ENCODE measurements around the gene POMC. TPM values are rescaled to one million over a fixed set of nuclear protein-coding genes. Genes with fewer than 3 reads are reported as not detected.
A peak's percentile ranks its signal among the peaks of the same experiment; 100 is the strongest.
"Not testable (repeated sequence)": the region's sequence is repeated elsewhere in the genome, so short reads cannot be mapped to it uniquely, and the experiment has no call there.

POMC gene
- total RNA-seq, 1 donor from 2014 or later = 5.4 TPM

DNA sequence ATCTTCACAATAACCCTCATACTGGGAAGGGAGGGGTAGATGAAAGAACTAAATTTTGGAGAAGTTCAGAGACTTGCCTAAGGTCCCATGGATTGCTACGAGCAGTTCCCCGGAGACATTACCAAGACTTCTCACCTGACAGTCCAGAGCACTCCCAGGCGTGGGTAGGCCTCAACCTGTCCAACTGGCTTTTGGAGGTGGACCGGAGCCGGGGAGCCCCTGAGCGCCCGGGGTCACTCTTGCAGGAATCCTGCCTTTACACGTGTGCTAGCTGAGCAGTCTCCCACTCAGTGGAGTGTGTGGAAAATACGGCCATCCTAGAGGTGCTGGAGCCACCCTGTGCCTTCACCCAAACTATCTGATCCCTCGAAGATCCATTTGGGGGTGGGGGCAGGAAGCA is 8.0 kb downstream of the POMC start:
- peaks cover 2% of the 10 kb centered on the region for H3K36me3 Mint-ChIP-seq (ENCODE audit: insufficient read depth)
- H3K4me3 Mint-ChIP-seq (ENCODE audit: low read depth) = no peak overlapping the region
- no peak for DNase-seq (ENCODE audit: low spot score, unreplicated experiment)
- H3K9me3 Mint-ChIP-seq (ENCODE audit: low read depth) = no peaks in the 10 kb centered on the region
- no peak overlapping the region for H3K27ac Mint-ChIP-seq
- peaks cover 20% of the 10 kb centered on the region for H3K27me3 Mint-ChIP-seq
- H3K4me1 Mint-ChIP-seq (ENCODE audit: low read depth) = peaks cover 4% of the 10 kb centered on the region
- TF ChIP-seq, protein P1, sequence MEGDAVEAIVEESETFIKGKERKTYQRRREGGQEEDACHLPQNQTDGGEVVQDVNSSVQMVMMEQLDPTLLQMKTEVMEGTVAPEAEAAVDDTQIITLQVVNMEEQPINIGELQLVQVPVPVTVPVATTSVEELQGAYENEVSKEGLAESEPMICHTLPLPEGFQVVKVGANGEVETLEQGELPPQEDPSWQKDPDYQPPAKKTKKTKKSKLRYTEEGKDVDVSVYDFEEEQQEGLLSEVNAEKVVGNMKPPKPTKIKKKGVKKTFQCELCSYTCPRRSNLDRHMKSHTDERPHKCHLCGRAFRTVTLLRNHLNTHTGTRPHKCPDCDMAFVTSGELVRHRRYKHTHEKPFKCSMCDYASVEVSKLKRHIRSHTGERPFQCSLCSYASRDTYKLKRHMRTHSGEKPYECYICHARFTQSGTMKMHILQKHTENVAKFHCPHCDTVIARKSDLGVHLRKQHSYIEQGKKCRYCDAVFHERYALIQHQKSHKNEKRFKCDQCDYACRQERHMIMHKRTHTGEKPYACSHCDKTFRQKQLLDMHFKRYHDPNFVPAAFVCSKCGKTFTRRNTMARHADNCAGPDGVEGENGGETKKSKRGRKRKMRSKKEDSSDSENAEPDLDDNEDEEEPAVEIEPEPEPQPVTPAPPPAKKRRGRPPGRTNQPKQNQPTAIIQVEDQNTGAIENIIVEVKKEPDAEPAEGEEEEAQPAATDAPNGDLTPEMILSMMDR (IDR thresholded peaks at IDR 0.05; ENCODE audit: unreplicated experiment) = no peak

DNA sequence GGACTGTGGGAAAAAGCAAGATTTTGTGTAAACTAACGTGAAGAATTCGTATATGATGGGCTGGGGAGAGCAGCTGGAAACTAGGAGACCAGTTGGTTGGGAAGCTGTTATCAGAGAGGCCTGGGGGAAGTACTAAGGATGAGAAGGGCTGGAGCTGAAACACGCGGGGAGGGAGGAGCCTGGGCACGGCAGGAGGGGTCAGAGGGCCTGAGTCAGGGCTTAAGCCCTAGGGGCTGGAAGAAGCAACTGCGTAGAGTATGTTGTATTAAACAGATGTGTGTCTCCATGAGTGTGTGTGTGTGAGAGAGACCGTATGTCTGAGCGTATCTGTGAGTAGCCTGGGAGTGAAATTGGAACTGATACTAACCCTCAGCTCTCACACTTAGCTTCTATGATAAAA is 8.4 kb downstream of the POMC start:
- no peak overlapping the region for H3K4me3 Mint-ChIP-seq (ENCODE audit: low read depth)
- H3K4me1 Mint-ChIP-seq (ENCODE audit: low read depth) = peaks cover 4% of the 10 kb centered on the region
- no peak for DNase-seq (ENCODE audit: low spot score, unreplicated experiment)
- H3K27ac Mint-ChIP-seq = no peak overlapping the region
- H3K36me3 Mint-ChIP-seq (ENCODE audit: insufficient read depth) = peaks cover 2% of the 10 kb centered on the region
- no peaks in the 10 kb centered on the region for H3K9me3 Mint-ChIP-seq (ENCODE audit: low read depth)
- peaks cover 16% of the 10 kb centered on the region for H3K27me3 Mint-ChIP-seq
- TF ChIP-seq, protein P1 (IDR thresholded peaks at IDR 0.05; ENCODE audit: unreplicated experiment) = peak; percentile 13

DNA sequence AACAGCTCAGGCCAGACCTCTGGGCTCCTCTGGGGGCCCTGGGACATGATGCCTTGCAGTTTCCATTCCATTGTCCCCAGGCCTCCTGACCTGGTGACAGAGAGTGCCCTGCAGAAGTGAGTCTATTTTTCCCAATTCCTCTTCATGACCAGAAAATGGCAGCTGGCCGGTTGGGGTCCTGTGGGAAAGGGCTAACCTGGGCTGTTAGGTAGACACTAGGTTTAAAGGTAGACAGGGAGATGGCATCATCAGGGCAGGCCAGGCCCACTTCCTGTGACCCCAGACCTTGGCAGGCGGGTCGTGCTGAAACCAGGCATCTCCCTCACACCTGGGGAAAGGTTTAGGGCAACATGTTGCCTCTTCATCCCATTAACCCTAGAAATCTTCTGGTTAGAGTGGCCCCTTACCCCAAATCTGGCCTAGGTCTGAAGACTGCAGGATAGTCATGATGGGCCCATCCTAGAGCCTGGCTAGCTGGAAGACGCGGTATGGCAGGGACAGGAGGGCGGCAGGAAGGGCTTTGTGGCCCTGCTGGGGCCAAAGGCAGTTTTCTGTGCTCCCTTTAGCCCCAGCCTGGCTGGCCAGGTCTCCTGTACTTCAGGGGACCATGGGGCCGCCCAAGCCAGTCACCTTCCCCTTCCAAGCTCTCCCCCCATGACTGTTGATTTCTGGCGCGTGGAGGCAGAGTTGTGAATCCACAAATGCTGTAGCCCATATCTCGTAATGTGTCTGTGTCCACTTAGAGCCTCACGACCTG is 10.1 kb downstream of the POMC start:
- no peak for DNase-seq (ENCODE audit: low spot score, unreplicated experiment)
- TF ChIP-seq, protein P1 (IDR thresholded peaks at IDR 0.05; ENCODE audit: unreplicated experiment) = no peak
- H3K36me3 Mint-ChIP-seq (ENCODE audit: insufficient read depth) = peaks cover 5% of the 10 kb centered on the region
- H3K4me1 Mint-ChIP-seq (ENCODE audit: low read depth) = peaks cover 4% of the 10 kb centered on the region
- no peaks in the 10 kb centered on the region for H3K9me3 Mint-ChIP-seq (ENCODE audit: low read depth)
- H3K4me3 Mint-ChIP-seq (ENCODE audit: low read depth) = no peak overlapping the region
- H3K27ac Mint-ChIP-seq = no peak overlapping the region
- peaks cover 6% of the 10 kb centered on the region for H3K27me3 Mint-ChIP-seq

DNA sequence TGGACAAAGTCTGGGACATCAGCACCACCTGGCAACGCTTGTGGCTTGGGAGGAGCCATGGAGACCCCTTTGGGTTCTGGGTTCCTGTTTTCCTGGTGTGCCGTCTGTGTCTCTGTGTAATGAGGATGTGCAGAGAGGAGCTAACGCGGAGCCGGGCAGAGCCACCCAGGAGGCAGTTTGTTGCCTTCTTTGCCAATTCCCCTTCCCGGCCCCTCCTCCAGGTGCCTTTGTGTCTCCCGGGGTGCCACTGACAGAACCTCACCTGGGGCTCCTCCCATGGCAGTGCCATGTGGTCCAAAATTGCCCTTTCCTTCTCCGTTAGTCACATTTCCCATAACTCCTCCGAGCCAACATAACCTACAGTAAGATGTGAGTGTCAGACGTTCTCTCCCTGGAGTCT is 13.0 kb downstream of the POMC start:
- TF ChIP-seq, protein P1 (IDR thresholded peaks at IDR 0.05; ENCODE audit: unreplicated experiment) = no peak
- Mint-ChIP-seq H3K36me3 (ENCODE audit: insufficient read depth) (peaks cover 8% of the 10 kb centered on the region), H3K9me3 (ENCODE audit: low read depth) (no peaks in the 10 kb centered on the region), H3K4me3 (ENCODE audit: low read depth) (no peak overlapping the region), H3K27me3 (no peaks in the 10 kb centered on the region), H3K27ac (peak overlapping the region; percentile 11), H3K4me1 (ENCODE audit: low read depth) (peaks cover 4% of the 10 kb centered on the region)
- DNase-seq (ENCODE audit: low spot score, unreplicated experiment) = no peak

DNA sequence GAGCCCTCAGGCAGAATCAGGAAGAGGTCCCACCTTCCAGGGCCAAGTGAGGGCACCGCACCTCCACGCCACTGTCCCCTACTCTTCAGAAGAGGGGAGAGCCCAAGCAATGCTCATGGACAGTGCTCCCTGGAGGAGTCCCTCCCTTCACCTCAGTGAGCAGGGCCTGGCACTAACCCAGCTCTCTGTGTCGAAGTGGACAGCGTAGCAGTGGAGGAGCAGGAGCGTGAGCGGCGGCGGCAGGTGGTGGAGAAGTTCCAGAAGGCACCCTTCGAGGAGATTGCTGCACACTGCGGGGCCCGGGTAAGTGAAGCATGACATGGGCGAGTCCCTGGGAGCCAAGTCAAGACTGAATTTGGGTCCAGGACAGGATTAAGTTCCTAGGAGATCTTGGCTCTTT is 16.7 kb downstream of the POMC start:
- no peak for DNase-seq (ENCODE audit: low spot score, unreplicated experiment)
- Mint-ChIP-seq H3K4me3 (ENCODE audit: low read depth) (no peak overlapping the region), H3K27me3 (no peaks in the 10 kb centered on the region), H3K27ac (no peak overlapping the region), H3K4me1 (ENCODE audit: low read depth) (no peaks in the 10 kb centered on the region), H3K36me3 (ENCODE audit: insufficient read depth) (peaks cover 8% of the 10 kb centered on the region), H3K9me3 (ENCODE audit: low read depth) (no peaks in the 10 kb centered on the region)
- TF ChIP-seq, protein P1 (IDR thresholded peaks at IDR 0.05; ENCODE audit: unreplicated experiment) = no peak

DNA sequence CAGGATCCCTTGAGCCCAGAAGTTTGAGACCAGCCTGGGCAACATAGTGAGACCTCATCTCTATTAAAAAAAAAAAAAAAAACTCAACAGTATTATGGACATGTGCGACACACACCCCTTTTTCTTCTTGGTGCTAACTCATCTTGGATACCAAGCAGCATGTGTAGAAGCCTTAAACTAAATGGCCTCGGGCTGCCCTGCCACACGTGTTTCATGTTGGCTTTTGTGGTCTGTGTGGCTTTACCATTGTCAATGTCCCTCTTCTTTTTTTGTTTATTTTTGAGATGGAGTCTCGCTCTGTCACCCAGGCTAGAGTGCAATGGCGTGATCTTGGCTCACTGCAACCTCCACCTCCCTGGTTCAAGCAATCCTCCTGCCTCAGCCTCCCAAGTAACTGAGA is 17.4 kb downstream of the POMC start:
- not testable (repeated sequence) for H3K36me3 Mint-ChIP-seq (ENCODE audit: insufficient read depth); H3K4me1 Mint-ChIP-seq (ENCODE audit: low read depth); H3K27ac Mint-ChIP-seq; H3K4me3 Mint-ChIP-seq (ENCODE audit: low read depth); DNase-seq (ENCODE audit: low spot score, unreplicated experiment); H3K27me3 Mint-ChIP-seq; H3K9me3 Mint-ChIP-seq (ENCODE audit: low read depth)
